B cell (primary cell): ENCODE results near the gene KAT8. TPM values are rescaled to one million over a fixed set of nuclear protein-coding genes. Genes with fewer than 3 reads are reported as not detected.

Experiments used
- ATAC-seq: fragments of 200-7000 bp; cut with Tn5 transposase; one replicate; pipeline ENCODE4 v1.10.0; 2021; ENCODE audit warnings: low read depth, mild to moderate bottlenecking, moderate number of reproducible peaks, moderate library complexity
- CTCF ChIA-PET: fragments of 350-600 bp; sonication (Branson Sonifier 250); formaldehyde crosslinking; loops from one replicate; lab custom pipeline; 2021; ENCODE audit warnings: antibody characterized with exemption, inconsistent platforms; lab: Charles Lee
- POLR2A ChIA-PET: fragments of 350-600 bp; sonication (Branson Sonifier 250); formaldehyde crosslinking; loops from one replicate; lab custom pipeline; 2021; ENCODE audit warnings: antibody characterized with exemption; lab: Charles Lee
- DNase-seq: peaks from one replicate; pipeline ENCODE4 v3.0.0; 2013
- H2AFZ ChIP-seq: 2 replicates; pipeline ENCODE4 v1.6.1; 2012; ENCODE audit warnings: mild to moderate bottlenecking, low read depth, low read length; ENCODE audit not compliant: insufficient read depth, poor library complexity, severe bottlenecking
- H3K27ac ChIP-seq, 2 donors: 1 replicate in 1 of 2; 2 replicates in 1 of 2; pipeline ENCODE4 v1.5.1; 2012 to 2013; ENCODE audit warnings: low read length in 2 of 2, mild to moderate bottlenecking in 2 of 2, moderate library complexity in 1 of 2
- H3K27me3 ChIP-seq, 4 experiments: fragments of 200-600 bp in 1 of 4; sonication (generic) in 1 of 4; replicated peaks in 1 of 4; 1 replicate in 2 of 4; 2 replicates in 2 of 4; pipeline versions ENCODE4 v1.6.1 to v1.7.0; 2013 to 2016; ENCODE audit warnings: low read length in 3 of 4, mild to moderate bottlenecking in 2 of 4, mixed read lengths in 1 of 4, moderate library complexity in 1 of 4; ENCODE audit not compliant: insufficient read depth in 4 of 4, control insufficient read depth in 3 of 4; ENCODE audit errors: control extremely low read depth in 1 of 4
- H3K36me3 ChIP-seq, 2 experiments: replicated peaks in 1 of 2; 1 replicate in 1 of 2; 2 replicates in 1 of 2; pipeline versions ENCODE4 v1.6.1 to v1.7.1; 2013; ENCODE audit warnings: low read length in 1 of 2; ENCODE audit not compliant: insufficient read depth in 2 of 2, control insufficient read depth in 1 of 2; ENCODE audit errors: control extremely low read depth in 1 of 2, extremely low read depth in 1 of 2
- H3K4me1 ChIP-seq, 2 donors: fragments of 200-600 bp in 1 of 2; sonication (generic) in 1 of 2; 1 replicate in 1 of 2; 2 replicates in 1 of 2; pipeline versions ENCODE4 v1.5.1 to v1.6.1; 2013 to 2017; ENCODE audit warnings: low read length in 2 of 2; ENCODE audit not compliant: control insufficient read depth in 2 of 2, insufficient read depth in 2 of 2
- H3K4me2 ChIP-seq: replicated peaks from 2 replicates; pipeline ENCODE3; 2012; ENCODE audit warnings: mild to moderate bottlenecking, low read depth, low read length; ENCODE audit not compliant: poor library complexity, severe bottlenecking
- H3K4me3 ChIP-seq, 5 experiments: fragments of 200-600 bp in 1 of 5; sonication (generic) in 1 of 5; 1 replicate in 3 of 5; 2 replicates in 2 of 5; pipeline versions ENCODE4 v1.5.1 to v1.7.0; 2011 to 2016; ENCODE audit warnings: low read length in 4 of 5, mild to moderate bottlenecking in 4 of 5, low read depth in 2 of 5, control low read depth in 1 of 5, moderate library complexity in 1 of 5; ENCODE audit not compliant: insufficient read depth in 1 of 5; ENCODE audit errors: control extremely low read depth in 1 of 5, extremely low read depth in 1 of 5
- H3K79me2 ChIP-seq: fragments of 200-600 bp; sonication (generic); one replicate; pipeline ENCODE4 v1.6.0; 2016; ENCODE audit warnings: low read length; ENCODE audit not compliant: control insufficient read depth, insufficient read depth
- H3K9ac ChIP-seq: fragments of 200-600 bp; sonication (generic); 2 replicates; pipeline ENCODE4 v1.6.1; 2017; ENCODE audit warnings: mild to moderate bottlenecking, low read length, moderate library complexity
- H3K9me3 ChIP-seq, 3 donors: one replicate each; pipeline versions ENCODE4 v1.6.1 to v1.7.1; 2013; ENCODE audit warnings: low read length in 2 of 3; ENCODE audit not compliant: control insufficient read depth in 2 of 3, insufficient read depth in 1 of 3; ENCODE audit errors: control extremely low read depth in 1 of 3
- H4K20me1 ChIP-seq: 2 replicates; pipeline ENCODE4 v1.6.0; 2012; ENCODE audit warnings: mild to moderate bottlenecking, low read length; ENCODE audit not compliant: insufficient read depth, control insufficient read depth, poor library complexity, severe bottlenecking
- H3K27ac Mint-ChIP-seq: one replicate; pipeline ENCODE4 v1.8.0; 2021; ENCODE audit warnings: mixed read lengths
- H3K27me3 Mint-ChIP-seq: one replicate; pipeline ENCODE4 v1.8.0; 2021; ENCODE audit warnings: mixed read lengths
- H3K4me1 Mint-ChIP-seq: one replicate; pipeline ENCODE4 v1.8.0; 2021; ENCODE audit warnings: mixed read lengths
- H3K4me3 Mint-ChIP-seq: one replicate; pipeline ENCODE4 v1.8.0; 2021; ENCODE audit warnings: mixed read lengths
- H3K9me3 Mint-ChIP-seq: one replicate; pipeline ENCODE4 v1.8.0; 2022; ENCODE audit warnings: mixed read lengths; ENCODE audit not compliant: insufficient read depth
- CTCF ChIP-seq: fragments of 200-600 bp; IDR thresholded peaks from one replicate; pipeline ENCODE4 v1.8.0; 2022; ENCODE audit warnings: antibody characterized with exemption, mild to moderate bottlenecking
- EZH2 ChIP-seq: IDR thresholded peaks from 2 replicates; pipeline ENCODE4 v1.6.1; 2012; ENCODE audit warnings: borderline replicate concordance, low read depth, mild to moderate bottlenecking, moderate library complexity, low read length; ENCODE audit not compliant: insufficient read depth, poor library complexity, severe bottlenecking
- WGBS: methylation state at CpG from one replicate; pipeline ENCODE4 v1.1.5; 2013; ENCODE audit warnings: missing lambda C conversion rate; ENCODE audit not compliant: insufficient coverage; 5-methylcytosine and 5-hydroxymethylcytosine counted together
- intact Hi-C: fragments of 100-400 bp; cut with micrococcal nuclease; formaldehyde crosslinking; loops from one replicate; pipeline ENCODE4 v1.10.0; 2022
- polyA plus RNA-seq: library from polyadenylated mRNA; depleted of rRNA; stranded (reverse); fragments of >200 nt; gene quantifications from 2 replicates; pipeline ENCODE4 v1.2.3, GENCODE V29; 2012
- total RNA-seq, 2 donors: library from RNA; stranded (reverse); fragments of 120-200 nt in 1 of 2; gene quantifications; 1 replicate in 1 of 2; 2 replicates in 1 of 2; pipeline versions ENCODE4 v1.2.3 to v1.2.4, GENCODE V29; 2013 to 2022

The KAT8 gene
- total and polyA plus RNA-seq, 2 donors (not counting 1 experiment from before 2014, with no cell fraction given) = 100.0 to 102 TPM

GRCh38 chr16:31177136-31177535 is 59.7 kb downstream of the KAT8 start:
- H2AFZ ChIP-seq = peak overlapping the region; percentile 43

GRCh38 chr16:31179219-31179746 is 61.8 kb downstream of the KAT8 start:
- peak overlapping the region; percentile 96 for H2AFZ ChIP-seq
- H4K20me1 ChIP-seq = peaks cover 38% of the 10 kb centered on the region
- peaks cover 41 to 56% of the 10 kb centered on the region in 2 donors for H3K4me1 ChIP-seq
- ChIA-PET CTCF (interaction anchor here (0.6 to 2.3 kb wide), 8 partner anchors 18 to 329 kb away, joined by 3 to 17 read pairs (median 4); partner anchors contain the start of genes KAT8, PYCARD and RUSF1), POLR2A (interaction anchor here (0.6 to 3.3 kb wide), 21 partner anchors 14 to 694 kb away, joined by 3 to 44 read pairs (median 5); partner anchors contain the start of genes ITGAM, KAT8, PYCARD and PYDC1)
- H3K9me3 ChIP-seq = no peaks in the 10 kb centered on the region
- H3K27ac ChIP-seq = peak overlapping the region; percentile 90 to 93
- Mint-ChIP-seq H3K4me1 (peaks cover 55% of the 10 kb centered on the region), H3K27ac (peak overlapping the region; percentile 100), H3K4me3 (peak overlapping the region; percentile 99), H3K9me3 (no peaks in the 10 kb centered on the region), H3K27me3 (no peaks in the 10 kb centered on the region)
- ATAC-seq (no peak), DNase-seq (peak; percentile 64)
- H3K27me3 ChIP-seq = no peaks in the 10 kb centered on the region
- H3K79me2 ChIP-seq = peaks cover 57% of the 10 kb centered on the region
- intact Hi-C loops = loop anchor here (1.0 kb wide), 1 partner anchor 146 kb away; the partner anchor contains the start of gene STX4
- H3K4me3 ChIP-seq = peak overlapping the region; percentile 58 to 98 (median 91)
- peak overlapping the region; percentile 96 for H3K9ac ChIP-seq
- TF ChIP-seq CTCF = no peak
- TF ChIP-seq EZH2 = no peak
- peak overlapping the region; percentile 87 for H3K4me2 ChIP-seq
- 2% methylated on average over 25 of the region's 27 CpGs for WGBS
- peaks cover 7 to 22% of the 10 kb centered on the region in 2 experiments for H3K36me3 ChIP-seq

More at GRCh38 chr16:31177136-31177535, 59.7 kb downstream of the KAT8 start:
- peaks cover 35% of the 10 kb centered on the region for H3K79me2 ChIP-seq
- peak; percentile 39 for DNase-seq
- peaks cover 0 to 1% of the 10 kb centered on the region in 2 experiments for H3K36me3 ChIP-seq
- no peak for TF ChIP-seq EZH2
- 0% methylated on average over 3 of the region's 3 CpGs for WGBS
- H3K9ac ChIP-seq = no peak overlapping the region
- H3K27ac Mint-ChIP-seq = peak overlapping the region; percentile 78
- H3K4me3 ChIP-seq = peak overlapping the region in 1 of 5 experiments; percentile 19
- no peaks in the 10 kb centered on the region for H3K9me3 Mint-ChIP-seq
- H3K27me3 Mint-ChIP-seq = no peaks in the 10 kb centered on the region
- peak overlapping the region; percentile 33 for H3K4me2 ChIP-seq
- POLR2A ChIA-PET = interaction anchor here (1.0 to 2.1 kb wide), 4 partner anchors 11 to 275 kb away, joined by 3 to 10 read pairs (median 6); partner anchors contain the start of gene PYCARD
- H3K4me3 Mint-ChIP-seq = peak overlapping the region; percentile 26
- intact Hi-C loops = no loop called here
- H4K20me1 ChIP-seq = peaks cover 16% of the 10 kb centered on the region
- CTCF ChIA-PET = interaction anchor here (1.0 to 2.2 kb wide), 3 partner anchors 35 to 206 kb away, joined by 3 to 14 read pairs (median 4); no protein-coding TSS in a partner anchor
- H3K9me3 ChIP-seq = no peaks in the 10 kb centered on the region
- no peak for ATAC-seq
- peaks cover 35% of the 10 kb centered on the region for H3K4me1 Mint-ChIP-seq
- no peak overlapping the region for H3K27ac ChIP-seq
- H3K4me1 ChIP-seq = peaks cover 32 to 43% of the 10 kb centered on the region in 2 donors
- H3K27me3 ChIP-seq = no peaks in the 10 kb centered on the region
